PC-9 (cell line): ENCODE measurements around the gene SND1. TPM values are rescaled to one million over a fixed set of nuclear protein-coding genes. Genes with fewer than 3 reads are reported as not detected.

Experiments used
- BruUV-seq: library from RNA; stranded (reverse); fragments of 400-500 nt; replicated peaks from 2 replicates; lab custom pipeline; 2021; lab: Mats Ljungman, UMichigan
- CTCF ChIA-PET: fragments of 300-600 bp; sonication (Branson Sonifier 250); formaldehyde crosslinking; loops from one replicate; lab custom pipeline; 2022; ENCODE audit warnings: antibody characterized with exemption; lab: Charles Lee
- POLR2A ChIA-PET: fragments of 300-600 bp; sonication (Branson Sonifier 250); formaldehyde crosslinking; loops from one replicate; lab custom pipeline; 2022; ENCODE audit warnings: antibody characterized with exemption; ENCODE audit not compliant: unreplicated experiment; lab: Charles Lee
- DNase-seq, 2 experiments: peaks; one replicate each; pipeline versions ENCODE4 v3.0.0 to v3.0.0-alpha.2; 2015 to 2022; ENCODE audit warnings: mixed read lengths in 1 of 2
- H2AFZ ChIP-seq: fragments of 200-600 bp; sonication (generic); 2 replicates; pipeline ENCODE4 v1.8.1; 2017; ENCODE audit warnings: antibody characterized with exemption
- H3F3A ChIP-seq: fragments of 200-600 bp; sonication (generic); 2 replicates; pipeline ENCODE4 v1.8.1; 2017; ENCODE audit warnings: antibody characterized with exemption, mild to moderate bottlenecking, low read depth; ENCODE audit not compliant: insufficient read depth
- H3K27ac ChIP-seq: fragments of 200-600 bp; sonication (generic); 2 replicates; pipeline ENCODE4 v1.6.1; 2016; ENCODE audit warnings: mixed run types
- H3K27me3 ChIP-seq: fragments of 200-600 bp; sonication (generic); 2 replicates; pipeline ENCODE4 v1.6.1; 2016; ENCODE audit warnings: low read depth, mixed run types; ENCODE audit not compliant: insufficient read depth
- H3K36me3 ChIP-seq: fragments of 200-600 bp; sonication (generic); 2 replicates; pipeline ENCODE4 v1.6.1; 2016; ENCODE audit warnings: low read depth, mixed run types
- H3K4me1 ChIP-seq: fragments of 200-600 bp; sonication (generic); replicated peaks from 2 replicates; pipeline ENCODE4 v1.6.1; 2016; ENCODE audit warnings: mixed run types; ENCODE audit not compliant: insufficient read depth
- H3K4me2 ChIP-seq: fragments of 200-600 bp; sonication (generic); 2 replicates; pipeline ENCODE4 v1.6.1; 2017; ENCODE audit warnings: mixed run types
- H3K4me3 ChIP-seq: fragments of 200-600 bp; sonication (generic); 2 replicates; pipeline ENCODE4 v1.6.1; 2016; ENCODE audit warnings: mixed run types
- H3K79me2 ChIP-seq: fragments of 200-600 bp; sonication (generic); 2 replicates; pipeline ENCODE4 v1.6.1; 2017; ENCODE audit warnings: low read depth, mixed run types
- H3K9me2 ChIP-seq: fragments of 200-600 bp; sonication (generic); 2 replicates; pipeline ENCODE4 v1.8.1; 2017; ENCODE audit warnings: mild to moderate bottlenecking; ENCODE audit not compliant: insufficient read depth
- H3K9me3 ChIP-seq: fragments of 200-600 bp; sonication (generic); 2 replicates; pipeline ENCODE4 v1.8.1; 2016; ENCODE audit warnings: low read depth; ENCODE audit not compliant: insufficient read depth
- H4K20me1 ChIP-seq: fragments of 200-600 bp; sonication (generic); 2 replicates; pipeline ENCODE4 v1.8.1; 2017; ENCODE audit not compliant: insufficient read depth
- EZH2 ChIP-seq: fragments of 200-600 bp; sonication (generic); IDR thresholded peaks from 2 replicates; pipeline ENCODE4 v1.8.0; 2017; ENCODE audit warnings: antibody characterized with exemption, low read depth
- intact Hi-C: fragments of 100-400 bp; cut with micrococcal nuclease; formaldehyde crosslinking; loops from one replicate; pipeline ENCODE4 v1.10.0; 2022; ENCODE audit not compliant: unreplicated experiment
- total RNA-seq: library from RNA; stranded (reverse); gene quantifications from 2 replicates; pipeline ENCODE4 v1.2.3, GENCODE V29; 2021
- TF ChIP-seq, protein P1 (sequence below): fragments of 200-600 bp; sonication (generic); conservative IDR thresholded peaks from 2 replicates; pipeline ENCODE4 v1.6.1; 2017; ENCODE audit warnings: mixed run types, antibody characterized with exemption, mild to moderate bottlenecking, moderate library complexity

Gene SND1
- total RNA-seq, 1 experiment from 2014 or later, result 273 TPM

DNA sequence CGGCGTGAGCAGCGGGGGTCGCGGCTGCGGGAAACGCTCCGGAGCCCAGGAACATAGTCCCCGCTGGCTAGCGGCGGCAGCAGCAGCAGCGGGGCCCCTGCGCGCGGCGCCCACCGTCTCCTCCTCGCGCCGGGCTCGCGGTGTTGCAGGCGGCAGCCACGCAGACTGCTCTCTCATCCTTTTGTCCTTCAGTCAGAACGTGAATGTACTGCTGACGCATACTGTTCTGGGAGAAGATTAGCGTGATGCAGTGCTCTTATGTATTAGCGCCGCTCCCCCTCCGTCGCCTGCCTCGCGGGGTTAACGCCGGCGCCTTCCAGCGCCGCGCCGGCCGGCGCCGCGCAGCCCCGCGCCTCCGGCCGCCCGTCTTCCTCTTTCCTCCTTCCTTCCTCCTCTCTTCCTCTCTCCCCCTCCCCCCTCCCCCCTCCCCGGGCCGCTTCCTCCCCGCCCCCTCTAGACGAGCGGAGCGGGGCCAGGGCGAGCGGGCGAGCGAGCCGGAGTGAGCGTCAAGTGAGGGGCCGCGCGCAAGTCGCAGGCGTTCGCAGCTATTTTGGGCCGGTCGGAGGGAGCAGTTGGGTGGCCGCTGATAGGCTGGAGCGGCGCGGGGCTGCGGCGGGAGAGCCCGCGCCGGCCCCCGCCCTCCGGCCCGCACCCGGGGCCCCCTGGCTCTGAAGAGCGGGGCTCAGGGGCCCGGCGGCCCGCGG, 380.1 kb downstream of the SND1 start:
- BruUV-seq, result no TSS peak

DNA sequence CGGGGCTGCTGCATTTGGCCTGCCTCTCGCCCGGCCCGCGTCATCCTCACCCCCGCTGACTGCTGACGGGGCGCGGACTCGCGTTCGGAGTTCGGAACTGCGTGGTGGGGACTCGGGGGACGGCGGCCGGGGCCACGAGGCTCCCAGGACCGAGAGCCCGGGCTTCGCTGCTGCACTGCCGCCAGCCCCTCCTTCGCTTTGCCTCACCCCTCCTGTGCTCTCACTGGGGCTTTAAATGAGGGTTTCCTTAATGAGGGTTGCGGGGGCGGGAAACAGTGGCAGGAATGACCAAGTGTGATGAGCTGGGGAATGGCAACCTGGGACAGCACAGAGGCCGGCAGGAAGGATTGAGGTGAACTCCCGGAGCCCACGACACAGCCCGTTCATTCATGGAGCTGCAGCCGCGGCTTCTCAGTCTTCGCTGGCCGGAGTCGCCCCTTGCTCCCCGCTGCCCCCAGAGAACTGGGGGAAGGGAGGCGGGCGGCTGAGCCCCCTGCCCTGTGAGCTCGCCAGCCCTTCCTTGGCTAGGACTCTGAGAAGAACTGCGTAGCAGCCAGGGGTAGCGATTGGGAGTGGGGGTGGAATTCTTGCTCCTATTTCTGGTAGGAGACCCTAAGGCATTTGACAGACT, 380.7 kb downstream of the SND1 start:
- Histone ChIP-seq H3K9me2 (no peaks in the 10 kb centered on the region), H3K79me2 (no peaks in the 10 kb centered on the region), H3K4me3 (no peak overlapping the region), H3K27ac (no peak overlapping the region), H3K36me3 (no peaks in the 10 kb centered on the region), H3K4me2 (no peak overlapping the region), H3K27me3 (no peaks in the 10 kb centered on the region), H3K9me3 (no peaks in the 10 kb centered on the region), H4K20me1 (no peaks in the 10 kb centered on the region), H2AFZ (no peak overlapping the region), H3K4me1 (no peaks in the 10 kb centered on the region), H3F3A (no peaks in the 10 kb centered on the region)
- ChIA-PET CTCF (no interaction called here), POLR2A (no interaction called here)
- intact Hi-C loops, result no loop called here
- no peak for DNase-seq
- TF ChIP-seq EZH2, result no peak
- TF ChIP-seq, protein P1, sequence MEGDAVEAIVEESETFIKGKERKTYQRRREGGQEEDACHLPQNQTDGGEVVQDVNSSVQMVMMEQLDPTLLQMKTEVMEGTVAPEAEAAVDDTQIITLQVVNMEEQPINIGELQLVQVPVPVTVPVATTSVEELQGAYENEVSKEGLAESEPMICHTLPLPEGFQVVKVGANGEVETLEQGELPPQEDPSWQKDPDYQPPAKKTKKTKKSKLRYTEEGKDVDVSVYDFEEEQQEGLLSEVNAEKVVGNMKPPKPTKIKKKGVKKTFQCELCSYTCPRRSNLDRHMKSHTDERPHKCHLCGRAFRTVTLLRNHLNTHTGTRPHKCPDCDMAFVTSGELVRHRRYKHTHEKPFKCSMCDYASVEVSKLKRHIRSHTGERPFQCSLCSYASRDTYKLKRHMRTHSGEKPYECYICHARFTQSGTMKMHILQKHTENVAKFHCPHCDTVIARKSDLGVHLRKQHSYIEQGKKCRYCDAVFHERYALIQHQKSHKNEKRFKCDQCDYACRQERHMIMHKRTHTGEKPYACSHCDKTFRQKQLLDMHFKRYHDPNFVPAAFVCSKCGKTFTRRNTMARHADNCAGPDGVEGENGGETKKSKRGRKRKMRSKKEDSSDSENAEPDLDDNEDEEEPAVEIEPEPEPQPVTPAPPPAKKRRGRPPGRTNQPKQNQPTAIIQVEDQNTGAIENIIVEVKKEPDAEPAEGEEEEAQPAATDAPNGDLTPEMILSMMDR, result no peak
- no TSS peak for BruUV-seq

More for the DNA sequence above, 380.1 kb downstream of the SND1 start:
- Histone ChIP-seq H3K4me3 (no peak overlapping the region), H4K20me1 (no peaks in the 10 kb centered on the region), H3K36me3 (no peaks in the 10 kb centered on the region), H2AFZ (no peak overlapping the region), H3K9me2 (no peaks in the 10 kb centered on the region), H3F3A (no peaks in the 10 kb centered on the region), H3K27ac (no peak overlapping the region), H3K9me3 (no peaks in the 10 kb centered on the region), H3K79me2 (no peaks in the 10 kb centered on the region), H3K4me1 (no peaks in the 10 kb centered on the region), H3K27me3 (no peaks in the 10 kb centered on the region), H3K4me2 (no peak overlapping the region)
- intact Hi-C loops, result no loop called here
- CTCF ChIA-PET, result interaction anchor here (0.6 kb wide), 1 partner anchor 126 kb away, joined by 5 read pairs; no protein-coding TSS in a partner anchor
- POLR2A ChIA-PET, result no interaction called here
- DNase-seq, result peak in 1 of 2 experiments; percentile 46
- TF ChIP-seq, protein P1, result no peak

DNA sequence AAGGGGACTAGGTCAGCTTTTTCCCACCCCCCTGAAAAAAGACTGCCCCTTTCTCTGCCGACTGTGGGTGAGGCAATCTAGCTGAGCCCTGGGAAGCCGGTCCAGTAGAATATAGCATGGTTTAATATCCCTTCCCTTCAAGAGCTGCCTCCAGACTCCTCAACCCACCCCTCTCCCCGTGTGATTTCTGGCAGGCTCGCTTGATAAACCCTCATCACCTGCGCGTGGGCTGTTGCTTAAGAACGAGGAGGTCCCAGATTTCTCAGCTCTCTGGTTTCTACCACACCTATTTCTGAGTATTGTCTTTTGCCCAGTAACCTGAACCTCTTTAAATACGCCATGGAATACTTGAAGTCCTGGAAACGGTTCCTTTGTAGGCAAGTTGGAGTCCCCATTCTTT, 381.3 kb downstream of the SND1 start:
- Histone ChIP-seq H3K36me3 (no peaks in the 10 kb centered on the region), H3K9me3 (no peaks in the 10 kb centered on the region), H4K20me1 (no peaks in the 10 kb centered on the region), H3K27ac (no peak overlapping the region), H3K27me3 (no peaks in the 10 kb centered on the region), H3F3A (no peaks in the 10 kb centered on the region), H3K79me2 (no peaks in the 10 kb centered on the region), H3K4me3 (no peak overlapping the region), H3K4me2 (no peak overlapping the region), H3K9me2 (no peaks in the 10 kb centered on the region), H3K4me1 (no peaks in the 10 kb centered on the region), H2AFZ (no peak overlapping the region)
- TF ChIP-seq EZH2, result no peak
- intact Hi-C loops, result no loop called here
- ChIA-PET POLR2A (no interaction called here), CTCF (no interaction called here)
- DNase-seq, result no peak
- BruUV-seq, result no TSS peak
